ENCODE data around the gene GLI3.

GRCh38 chr7:42065942-42066341 is 171.1 kb downstream of the GLI3 start:
- no peak for TF ChIP-seq CTCF (IDR thresholded peaks at IDR 0.05; ENCODE audit: insufficient read depth, low read depth, low read length)
- no peak for TF ChIP-seq EZH2 (IDR thresholded peaks at IDR 0.05; ENCODE audit: insufficient read depth, low read length)
